ENCODE measurements around the gene ZFAND2A.
"Not testable (repeated sequence)": the region's sequence is repeated elsewhere in the genome, so short reads cannot be mapped to it uniquely, and the experiment has no call there.

ZFAND2A gene

GRCh38 chr7:1175597-1175966 lies 15.6 kb upstream of the ZFAND2A start:
- DNase-seq (ENCODE audit: low read depth) = no peak

- DNase-seq (ENCODE audit: low read depth) = no peak
These were observed 15.0 kb upstream of the ZFAND2A start for GRCh38 chr7:1174881-1175596.

- no peak for DNase-seq (ENCODE audit: low read depth)
These were observed 14.0 kb upstream of the ZFAND2A start for GRCh38 chr7:1174002-1174401.

GRCh38 chr7:1172666-1173523 lies 12.9 kb upstream of the ZFAND2A start:
- no peak for DNase-seq (ENCODE audit: low read depth)

GRCh38 chr7:1171516-1171915 lies 11.5 kb upstream of the ZFAND2A start:
- DNase-seq (ENCODE audit: low read depth) = not testable (repeated sequence)

GRCh38 chr7:1170741-1171501 lies 10.9 kb upstream of the ZFAND2A start:
- no peak for DNase-seq (ENCODE audit: low read depth)

- DNase-seq (ENCODE audit: low read depth) = peak; percentile 83
These were observed 9.7 kb upstream of the ZFAND2A start for GRCh38 chr7:1169409-1170368.

- DNase-seq (ENCODE audit: low read depth) = no peak
These were observed 8.4 kb upstream of the ZFAND2A start for GRCh38 chr7:1168422-1168821.

GRCh38 chr7:1164436-1164835 lies 4.4 kb upstream of the ZFAND2A start:
- DNase-seq (ENCODE audit: low read depth) = no peak

GRCh38 chr7:1163121-1163520 lies 3.1 kb upstream of the ZFAND2A start:
- DNase-seq (ENCODE audit: low read depth) = no peak

GRCh38 chr7:1160670-1161021 lies 650 bp upstream of the ZFAND2A start:
- DNase-seq (ENCODE audit: low read depth) = no peak

GRCh38 chr7:1159231-1159630 lies 765 bp downstream of the ZFAND2A start:
- not testable (repeated sequence) for DNase-seq (ENCODE audit: low read depth)

GRCh38 chr7:1158203-1159126 lies 1.5 kb downstream of the ZFAND2A start:
- no peak for DNase-seq (ENCODE audit: low read depth)

GRCh38 chr7:1156782-1157535 lies 3.0 kb downstream of the ZFAND2A start:
- no peak for DNase-seq (ENCODE audit: low read depth)

- DNase-seq (ENCODE audit: low read depth) = not testable (repeated sequence)
These were observed 3.9 kb downstream of the ZFAND2A start for GRCh38 chr7:1155818-1156781.

- DNase-seq (ENCODE audit: low read depth) = no peak
These were observed 5.7 kb downstream of the ZFAND2A start for GRCh38 chr7:1154172-1154739.

- no peak for DNase-seq (ENCODE audit: low read depth)
These were observed 7.5 kb downstream of the ZFAND2A start for GRCh38 chr7:1152492-1152891.
